Measurements from ENCODE around the gene FEZF2. TPM values are rescaled to one million over a fixed set of nuclear protein-coding genes. Genes with fewer than 3 reads are reported as not detected.
A peak's percentile ranks its signal among the peaks of the same experiment; 100 is the strongest.

Gene FEZF2
- total RNA-seq, 2 experiments from 2014 or later: not detected

DNA sequence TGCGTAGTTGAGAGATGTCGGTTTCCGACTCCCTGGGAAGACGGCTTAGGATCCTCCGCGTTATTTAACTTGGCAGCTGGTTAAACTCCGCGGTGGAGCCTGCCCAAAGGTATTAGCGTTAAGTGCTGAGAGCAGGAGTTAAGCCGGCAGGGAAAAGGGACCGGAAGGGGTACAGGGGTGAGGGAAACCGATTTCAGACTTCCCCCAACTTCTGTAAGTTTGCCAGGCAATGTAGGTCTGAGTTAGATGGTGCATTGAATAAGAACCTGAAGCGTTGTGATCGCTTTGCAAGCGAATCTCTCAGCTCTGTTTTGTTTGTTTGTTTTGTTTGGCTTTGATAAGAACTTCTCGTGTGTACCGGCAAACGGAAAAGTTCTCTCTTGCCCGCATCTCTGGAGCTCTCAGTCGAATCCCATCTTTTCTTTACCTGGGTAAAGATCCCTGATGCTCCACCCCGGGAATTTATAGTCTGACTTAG, 6.0 kb upstream of the FEZF2 start:
- H3K27me3 Mint-ChIP-seq (ENCODE audit: low read depth): peaks cover 68% of the 10 kb centered on the region
- peaks cover 1% of the 10 kb centered on the region for H3K4me1 Mint-ChIP-seq (ENCODE audit: low read depth)
- DNase-seq (no peak), ATAC-seq (no peak)
- peak overlapping the region; percentile 34 for H3K27ac Mint-ChIP-seq
- no peak overlapping the region for H3K4me3 Mint-ChIP-seq
- peaks cover 2% of the 10 kb centered on the region for H3K36me3 Mint-ChIP-seq (ENCODE audit: low read depth)
- ChIA-PET CTCF (no interaction called here), POLR2A (no interaction called here)
- no peaks in the 10 kb centered on the region for H3K9me3 Mint-ChIP-seq (ENCODE audit: insufficient read depth)

DNA sequence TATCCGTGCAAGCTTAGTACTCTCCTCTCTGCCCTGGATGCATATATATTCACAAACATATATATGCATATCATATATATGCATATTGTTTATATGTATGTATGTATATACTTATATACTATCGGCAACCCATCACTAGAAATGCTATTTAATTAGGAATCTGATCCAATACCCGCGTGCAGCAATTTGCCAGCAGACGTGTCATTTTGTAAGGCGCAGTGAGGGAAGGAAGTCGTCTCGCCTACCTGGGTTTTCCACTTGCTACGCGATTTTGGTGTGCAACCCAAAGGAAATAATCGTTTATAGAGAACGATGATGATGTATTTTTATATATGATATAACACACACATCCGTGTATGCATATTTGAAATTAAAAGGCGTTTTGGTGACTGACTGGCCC, 5.6 kb upstream of the FEZF2 start:
- CTCF ChIA-PET: no interaction called here
- peaks cover 72% of the 10 kb centered on the region for H3K27me3 Mint-ChIP-seq (ENCODE audit: low read depth)
- ATAC-seq: no peak
- no peak overlapping the region for H3K4me3 Mint-ChIP-seq
- peak overlapping the region; percentile 34 for H3K27ac Mint-ChIP-seq
- H3K36me3 Mint-ChIP-seq (ENCODE audit: low read depth): peaks cover 2% of the 10 kb centered on the region
- peaks cover 4% of the 10 kb centered on the region for H3K4me1 Mint-ChIP-seq (ENCODE audit: low read depth)
- no peaks in the 10 kb centered on the region for H3K9me3 Mint-ChIP-seq (ENCODE audit: insufficient read depth)
- DNase-seq: no peak
- POLR2A ChIA-PET: no interaction called here

DNA sequence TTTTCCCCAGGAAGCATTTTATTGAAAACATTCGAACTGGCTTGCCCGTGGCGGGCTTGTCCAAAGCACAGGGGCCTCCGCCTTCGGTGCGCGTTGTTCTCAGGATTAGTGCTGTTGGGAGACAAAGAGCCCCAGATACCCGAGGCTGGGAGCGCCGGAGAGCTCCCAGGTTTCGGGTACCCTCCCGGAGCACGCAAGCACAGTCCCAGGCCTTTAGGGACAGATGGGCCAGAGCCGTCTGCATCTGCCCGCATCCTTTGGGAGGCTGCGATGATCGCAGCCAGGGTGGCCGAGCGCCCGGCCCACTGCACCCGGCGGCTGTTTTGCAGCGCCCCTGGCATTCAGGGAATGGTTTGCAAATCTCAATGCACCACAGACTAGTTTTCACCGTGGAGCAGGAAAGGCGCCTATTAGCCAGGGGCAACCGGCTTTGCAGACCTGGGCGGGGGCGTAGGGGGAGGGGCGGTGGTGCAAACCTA, 5.0 kb upstream of the FEZF2 start:
- ATAC-seq (no peak), DNase-seq (no peak)
- no peak overlapping the region for H3K27ac Mint-ChIP-seq
- POLR2A ChIA-PET: no interaction called here
- H3K4me3 Mint-ChIP-seq: no peak overlapping the region
- H3K4me1 Mint-ChIP-seq (ENCODE audit: low read depth): peaks cover 4% of the 10 kb centered on the region
- H3K27me3 Mint-ChIP-seq (ENCODE audit: low read depth): peaks cover 75% of the 10 kb centered on the region
- peaks cover 2% of the 10 kb centered on the region for H3K36me3 Mint-ChIP-seq (ENCODE audit: low read depth)
- no peaks in the 10 kb centered on the region for H3K9me3 Mint-ChIP-seq (ENCODE audit: insufficient read depth)
- CTCF ChIA-PET: no interaction called here

DNA sequence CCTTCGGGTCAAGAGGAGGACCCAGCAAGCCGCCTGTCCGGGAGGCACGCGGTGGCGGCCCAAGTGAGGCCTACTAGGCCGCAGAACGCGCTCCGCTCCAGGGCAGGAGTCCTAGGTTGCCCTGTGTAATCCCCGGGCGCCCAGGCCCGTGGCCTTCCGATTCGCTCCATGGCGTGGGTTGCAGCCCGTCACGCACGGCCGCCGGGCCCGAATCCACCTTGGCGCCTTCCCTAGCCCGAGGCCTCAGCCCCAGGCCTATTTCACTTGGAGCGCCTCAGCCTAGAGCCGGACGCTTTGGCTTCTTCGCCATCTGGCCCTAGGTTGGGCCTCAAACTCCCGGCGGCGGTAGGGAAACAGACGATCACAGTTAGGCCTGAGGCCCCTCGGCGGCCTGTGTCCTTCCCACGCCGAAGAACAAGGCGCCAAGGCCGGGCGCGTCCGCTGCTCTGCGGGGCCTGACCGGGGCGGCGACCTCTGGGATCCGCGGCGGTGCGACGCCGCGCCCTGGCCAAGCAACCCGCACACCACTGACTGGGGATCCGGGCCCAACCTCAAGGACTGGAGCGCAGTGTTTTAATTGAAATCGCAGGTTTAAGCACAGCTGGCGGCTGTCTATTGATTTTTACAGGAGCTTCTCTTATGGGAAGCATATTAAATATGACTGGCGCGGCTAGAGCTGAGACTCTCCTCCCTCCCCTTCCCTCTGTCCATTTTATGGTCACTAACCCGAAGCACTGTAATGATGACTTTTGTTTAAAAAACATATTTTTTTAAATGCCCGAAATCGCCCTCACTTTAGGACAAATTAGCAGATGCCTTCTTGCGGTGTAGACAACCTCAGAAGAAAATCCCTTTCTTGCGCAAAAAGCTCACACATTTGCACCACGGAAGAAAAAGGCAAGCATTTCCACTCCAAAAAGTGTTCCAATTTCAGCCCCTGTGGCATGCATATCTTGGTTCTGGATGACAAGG, 3.8 kb upstream of the FEZF2 start:
- H3K4me3 Mint-ChIP-seq: no peak overlapping the region
- no peak overlapping the region for H3K27ac Mint-ChIP-seq
- H3K27me3 Mint-ChIP-seq (ENCODE audit: low read depth): peaks cover 76% of the 10 kb centered on the region
- ATAC-seq (no peak), DNase-seq (no peak)
- CTCF ChIA-PET: no interaction called here
- H3K9me3 Mint-ChIP-seq (ENCODE audit: insufficient read depth): no peaks in the 10 kb centered on the region
- POLR2A ChIA-PET: no interaction called here
- peaks cover 2% of the 10 kb centered on the region for H3K36me3 Mint-ChIP-seq (ENCODE audit: low read depth)
- H3K4me1 Mint-ChIP-seq (ENCODE audit: low read depth): peaks cover 4% of the 10 kb centered on the region

DNA sequence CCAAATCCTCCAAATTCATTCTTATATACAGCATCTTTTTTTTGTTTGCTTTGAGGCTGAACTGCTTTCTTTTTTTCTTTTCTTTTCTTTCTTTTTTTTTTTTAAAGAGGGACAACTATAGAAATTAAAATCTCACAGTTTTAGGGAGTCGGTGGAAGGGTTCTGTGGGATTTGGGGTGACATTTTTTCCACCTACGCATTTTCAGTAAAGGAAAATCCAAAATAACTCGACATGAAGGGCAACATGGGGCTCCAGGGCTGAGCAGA, 3.0 kb upstream of the FEZF2 start:
- H3K27me3 Mint-ChIP-seq (ENCODE audit: low read depth): peaks cover 76% of the 10 kb centered on the region
- ChIA-PET CTCF (no interaction called here), POLR2A (no interaction called here)
- peaks cover 2% of the 10 kb centered on the region for H3K36me3 Mint-ChIP-seq (ENCODE audit: low read depth)
- H3K9me3 Mint-ChIP-seq (ENCODE audit: insufficient read depth): no peaks in the 10 kb centered on the region
- DNase-seq (no peak), ATAC-seq (no peak)
- no peak overlapping the region for H3K27ac Mint-ChIP-seq
- H3K4me3 Mint-ChIP-seq: no peak overlapping the region
- peaks cover 4% of the 10 kb centered on the region for H3K4me1 Mint-ChIP-seq (ENCODE audit: low read depth)

DNA sequence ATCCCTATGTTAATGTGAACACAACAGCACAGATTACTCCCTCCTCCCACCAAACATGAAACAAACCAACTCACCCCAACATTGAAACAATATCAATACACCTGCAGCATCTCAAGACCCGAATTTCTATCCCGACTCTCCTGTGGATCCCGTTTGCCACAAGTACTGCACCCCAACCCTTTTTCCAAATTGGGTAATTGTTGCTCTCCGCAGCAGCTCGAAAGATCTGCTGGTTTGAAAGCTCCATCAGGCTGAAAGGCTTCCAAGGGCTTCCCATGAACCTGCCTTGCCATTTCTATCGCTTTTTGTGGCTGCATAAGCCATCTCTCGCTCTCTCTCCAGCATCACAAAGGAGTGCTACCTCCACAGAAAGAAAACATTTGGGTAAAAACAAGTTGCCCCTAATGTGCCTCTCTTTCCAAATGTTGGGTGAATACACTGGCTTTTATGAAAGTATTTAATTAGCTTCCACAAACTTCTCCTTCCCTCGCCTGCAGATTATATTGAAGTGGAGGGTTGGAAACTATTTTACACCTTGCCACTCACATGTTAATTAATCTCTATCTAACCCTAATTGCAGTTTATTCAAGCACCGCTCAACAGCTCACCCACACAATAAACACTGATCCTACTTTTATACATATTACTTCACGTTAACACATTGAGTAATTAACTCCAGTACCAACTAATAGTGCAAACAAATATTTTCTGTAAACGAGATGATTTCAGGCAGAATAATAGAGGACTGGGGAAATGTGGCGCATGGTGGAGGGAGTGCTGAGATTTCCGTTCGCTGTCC, 2.5 kb upstream of the FEZF2 start:
- Mint-ChIP-seq H3K27ac (no peak overlapping the region), H3K27me3 (ENCODE audit: low read depth) (peaks cover 77% of the 10 kb centered on the region), H3K9me3 (ENCODE audit: insufficient read depth) (no peaks in the 10 kb centered on the region), H3K36me3 (ENCODE audit: low read depth) (peaks cover 7% of the 10 kb centered on the region), H3K4me3 (no peak overlapping the region), H3K4me1 (ENCODE audit: low read depth) (peaks cover 4% of the 10 kb centered on the region)
- ATAC-seq (no peak), DNase-seq (no peak)
- ChIA-PET CTCF (no interaction called here), POLR2A (no interaction called here)

DNA sequence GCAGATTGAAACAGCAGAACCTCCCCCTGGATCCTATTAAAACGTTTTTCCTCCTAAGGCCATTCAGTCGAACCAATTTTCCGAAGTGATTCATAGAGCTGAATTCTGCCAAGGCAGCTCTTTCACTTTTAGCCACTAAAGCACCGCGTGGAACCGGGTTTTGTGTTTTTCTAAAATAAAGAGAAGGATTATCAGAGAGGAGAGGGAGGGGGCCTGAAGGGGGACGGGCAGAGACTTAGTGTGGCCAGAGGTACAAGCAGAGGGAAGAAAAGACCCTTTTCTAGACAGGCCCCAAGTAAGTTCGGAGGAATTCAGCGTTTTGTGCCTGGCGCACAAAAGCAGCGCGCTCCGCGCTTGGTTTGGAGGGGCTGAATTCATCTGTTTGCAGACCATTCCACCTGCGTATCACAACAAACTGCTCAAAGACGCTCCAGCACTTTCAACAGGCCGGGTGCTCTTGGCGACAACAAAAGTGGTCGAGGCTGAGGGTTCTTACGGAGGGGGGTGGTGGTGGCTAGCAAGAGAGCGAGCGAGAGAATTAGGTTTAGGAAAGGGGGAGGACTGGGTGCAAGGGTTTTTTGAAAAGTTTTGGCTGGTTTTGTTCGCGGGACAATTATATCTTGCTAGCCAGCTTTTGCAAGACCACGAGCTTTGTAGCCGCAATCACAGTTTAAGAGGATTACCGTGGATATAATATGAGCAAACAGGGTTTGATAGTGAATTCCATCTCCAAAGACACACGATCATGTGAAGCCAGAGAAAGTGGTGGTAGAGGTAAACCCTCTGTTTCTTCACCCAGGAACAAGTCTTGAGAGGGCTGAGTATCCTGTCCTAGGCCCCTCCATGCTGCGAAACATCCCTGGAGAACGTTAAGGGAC, 1.2 kb upstream of the FEZF2 start:
- Mint-ChIP-seq H3K27ac (no peak overlapping the region), H3K9me3 (ENCODE audit: insufficient read depth) (no peaks in the 10 kb centered on the region), H3K36me3 (ENCODE audit: low read depth) (peaks cover 15% of the 10 kb centered on the region), H3K4me3 (no peak overlapping the region), H3K27me3 (ENCODE audit: low read depth) (peaks cover 79% of the 10 kb centered on the region), H3K4me1 (ENCODE audit: low read depth) (peaks cover 4% of the 10 kb centered on the region)
- ATAC-seq: no peak
- ChIA-PET POLR2A (no interaction called here), CTCF (interaction anchor here (0.9 kb wide), 1 partner anchor 71 kb away, joined by 3 read pairs; no protein-coding TSS in a partner anchor)
- DNase-seq: no peak

DNA sequence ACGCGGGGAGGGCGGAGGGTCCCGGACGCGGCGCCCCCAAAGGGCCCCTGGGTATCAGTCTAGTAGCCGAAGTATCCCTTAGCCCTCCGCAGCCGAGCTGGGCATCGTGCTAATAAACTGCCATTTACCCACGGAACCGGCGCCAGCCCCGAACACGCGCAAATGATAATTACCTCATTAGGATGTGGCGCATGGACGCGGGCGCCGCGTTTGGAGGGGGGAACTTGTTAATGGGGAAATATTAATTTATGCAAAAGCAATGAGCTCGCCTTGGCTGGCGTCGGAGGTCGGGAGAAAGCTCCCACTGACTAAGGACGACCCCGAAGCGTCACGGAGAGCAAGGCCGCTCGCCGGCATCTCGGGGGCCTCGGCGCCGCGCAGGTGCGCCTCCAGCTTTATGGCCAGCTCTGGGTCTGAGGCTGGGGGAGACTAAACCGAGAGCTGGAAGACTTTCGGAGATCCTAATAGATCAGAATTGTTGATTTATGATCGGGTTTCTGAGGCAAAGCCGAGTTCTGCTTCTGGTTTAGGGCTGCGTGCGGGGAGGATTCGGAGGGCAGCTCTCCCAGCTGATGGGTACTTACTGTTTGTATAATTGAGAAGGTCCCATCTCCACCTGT, 474 bp upstream of the FEZF2 start:
- ChIA-PET CTCF (interaction anchor here (0.9 kb wide), 1 partner anchor 72 kb away, joined by 3 read pairs; no protein-coding TSS in a partner anchor), POLR2A (no interaction called here)
- Mint-ChIP-seq H3K4me3 (no peak overlapping the region), H3K27me3 (ENCODE audit: low read depth) (peaks cover 77% of the 10 kb centered on the region), H3K9me3 (ENCODE audit: insufficient read depth) (no peaks in the 10 kb centered on the region), H3K36me3 (ENCODE audit: low read depth) (peaks cover 15% of the 10 kb centered on the region), H3K4me1 (ENCODE audit: low read depth) (peaks cover 4% of the 10 kb centered on the region), H3K27ac (no peak overlapping the region)
- ATAC-seq: no peak
- DNase-seq: no peak

DNA sequence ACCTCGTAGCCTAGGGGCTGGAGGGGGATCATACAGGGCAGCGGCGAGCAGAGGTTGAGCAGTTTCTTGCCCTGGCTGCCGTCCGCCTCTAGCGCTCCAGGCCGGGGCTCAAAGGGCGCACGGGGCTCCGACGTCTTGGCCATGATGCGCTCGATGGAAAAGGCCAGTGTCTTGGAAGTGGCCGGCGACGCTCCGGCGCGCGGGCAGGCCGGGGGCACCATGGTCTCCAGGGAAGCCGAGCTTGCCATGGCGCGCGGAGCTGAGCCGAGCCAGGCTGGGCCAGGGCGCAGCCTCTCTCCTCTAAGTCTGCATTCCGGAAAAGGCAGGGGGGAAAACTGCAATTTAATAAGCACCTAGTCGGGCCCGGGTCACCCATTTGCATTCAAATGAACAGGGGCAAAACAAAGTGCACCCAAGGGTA, 719 bp downstream of the FEZF2 start:
- peaks cover 8% of the 10 kb centered on the region for H3K9me3 Mint-ChIP-seq (ENCODE audit: insufficient read depth)
- DNase-seq: no peak
- H3K36me3 Mint-ChIP-seq (ENCODE audit: low read depth): peaks cover 16% of the 10 kb centered on the region
- ATAC-seq: no peak
- H3K27me3 Mint-ChIP-seq (ENCODE audit: low read depth): peaks cover 82% of the 10 kb centered on the region
- POLR2A ChIA-PET: no interaction called here
- CTCF ChIA-PET: no interaction called here
- H3K27ac Mint-ChIP-seq: no peak overlapping the region
- peaks cover 4% of the 10 kb centered on the region for H3K4me1 Mint-ChIP-seq (ENCODE audit: low read depth)
- H3K4me3 Mint-ChIP-seq: no peak overlapping the region

DNA sequence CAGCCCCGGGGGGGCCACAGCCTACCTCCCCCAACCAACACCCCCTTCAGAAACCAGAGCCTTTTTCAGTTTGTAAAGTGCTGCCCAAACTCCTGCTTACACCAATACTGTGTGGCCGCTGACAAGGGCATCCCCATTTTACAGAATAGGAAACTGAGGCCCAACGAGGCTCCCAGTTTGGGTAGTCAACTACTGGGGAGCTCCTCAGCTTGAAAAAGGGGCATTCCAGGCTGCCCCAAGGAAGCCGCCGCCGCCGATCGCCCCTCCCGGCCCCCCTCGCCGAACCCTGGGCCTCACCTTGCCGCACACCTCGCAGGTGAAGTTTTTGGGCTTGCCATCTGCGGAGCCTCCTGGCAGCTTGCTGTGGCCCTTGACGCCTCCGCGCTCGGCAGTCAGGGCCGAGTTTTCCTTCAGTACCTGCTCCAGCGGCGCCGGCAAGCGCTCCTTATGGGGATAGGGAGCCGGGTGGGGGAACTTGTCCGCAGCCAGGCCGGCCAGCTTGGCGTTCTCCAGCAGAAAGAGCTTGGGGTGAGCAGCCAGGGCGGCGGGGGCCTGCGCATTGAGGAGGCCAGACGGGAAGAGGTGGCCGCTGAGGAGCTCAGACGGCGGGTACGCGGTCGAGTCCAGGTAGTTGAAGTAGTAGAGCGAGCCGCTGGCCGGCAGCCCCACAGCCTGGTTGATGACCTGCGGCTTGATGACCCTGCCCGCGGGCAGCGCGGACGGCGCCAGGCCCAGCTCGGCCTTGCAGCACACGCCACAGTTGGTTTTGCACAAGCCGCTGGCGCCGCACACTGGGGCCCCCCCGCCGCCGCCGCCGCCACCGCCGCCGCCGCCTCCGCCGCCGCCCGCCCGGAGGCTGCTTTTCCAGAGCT, 1.4 kb downstream of the FEZF2 start:
- Mint-ChIP-seq H3K4me1 (ENCODE audit: low read depth) (peaks cover 4% of the 10 kb centered on the region), H3K27ac (peak overlapping the region; percentile 82), H3K27me3 (ENCODE audit: low read depth) (peaks cover 84% of the 10 kb centered on the region), H3K36me3 (ENCODE audit: low read depth) (peaks cover 16% of the 10 kb centered on the region), H3K4me3 (peak overlapping the region; percentile 15), H3K9me3 (ENCODE audit: insufficient read depth) (peaks cover 8% of the 10 kb centered on the region)
- ChIA-PET CTCF (no interaction called here), POLR2A (no interaction called here)
- ATAC-seq (no peak), DNase-seq (no peak)
